SK-N-SH treated with all-trans-retinoic acid at 6 μM for 48 hours (cell line): ENCODE results near the gene MRTFA.

Experiments used
- CSDC2 ChIP-seq: fragments of 250-450 bp; sonication (Bioruptor Pico); IDR thresholded peaks from 2 replicates; pipeline ENCODE4 v1.5.0; 2020; ENCODE audit warnings: mild to moderate bottlenecking, moderate library complexity
- ESRRG ChIP-seq: fragments of 250-450 bp; sonication (Bioruptor Pico); IDR thresholded peaks from 2 replicates; pipeline ENCODE4 v1.6.1; 2021; ENCODE audit warnings: mild to moderate bottlenecking
- GLIS3 ChIP-seq: fragments of 250-450 bp; sonication (Bioruptor Pico); IDR thresholded peaks from 2 replicates; pipeline ENCODE4 v1.5.0; 2020; ENCODE audit warnings: mild to moderate bottlenecking, moderate library complexity
- OSR1 ChIP-seq: fragments of 250-450 bp; sonication (Bioruptor Pico); IDR thresholded peaks from 2 replicates; pipeline ENCODE4 v1.8.0; 2022; ENCODE audit warnings: moderate library complexity, mild to moderate bottlenecking, inconsistent platforms
- PPARA ChIP-seq: fragments of 250-450 bp; sonication (Bioruptor Pico); IDR thresholded peaks from 2 replicates; pipeline ENCODE4 v1.5.0; 2020; ENCODE audit warnings: mild to moderate bottlenecking, borderline replicate concordance
- RARB ChIP-seq: fragments of 250-450 bp; sonication (Bioruptor Pico); IDR thresholded peaks from 2 replicates; pipeline ENCODE4 v1.8.0; 2021; ENCODE audit warnings: mild to moderate bottlenecking, moderate library complexity
- SNAI2 ChIP-seq: fragments of 250-450 bp; sonication (Bioruptor Pico); IDR thresholded peaks from 2 replicates; pipeline ENCODE4 v1.5.0; 2020; ENCODE audit warnings: mild to moderate bottlenecking, moderate library complexity
- ZC3H10 ChIP-seq: fragments of 250-450 bp; sonication (Bioruptor Pico); IDR thresholded peaks from 2 replicates; pipeline ENCODE4 v1.5.1; 2021; ENCODE audit warnings: mild to moderate bottlenecking, moderate library complexity
- ZFP3 ChIP-seq: fragments of 250-450 bp; sonication (Bioruptor Pico); IDR thresholded peaks from 2 replicates; pipeline ENCODE4 v1.5.0; 2020; ENCODE audit warnings: mild to moderate bottlenecking, moderate library complexity
- ZFP30 ChIP-seq: fragments of 450-650 bp; formaldehyde crosslinking; IDR thresholded peaks from 2 replicates; pipeline ENCODE4 v1.5.0; 2022; ENCODE audit warnings: mild to moderate bottlenecking, moderate library complexity
- ZNF8 ChIP-seq: fragments of 450-650 bp; formaldehyde crosslinking; IDR thresholded peaks from 2 replicates; pipeline ENCODE4 v1.5.0; 2020; ENCODE audit warnings: mild to moderate bottlenecking, moderate library complexity
- TF ChIP-seq, protein P1 (sequence below): fragments of 250-450 bp; sonication (Bioruptor Pico); IDR thresholded peaks from 2 replicates; pipeline ENCODE4 v1.5.1; 2020; ENCODE audit warnings: low read depth, mild to moderate bottlenecking, moderate library complexity
- TF ChIP-seq, protein P2 (sequence below): fragments of 250-450 bp; sonication (Bioruptor Pico); IDR thresholded peaks from 2 replicates; pipeline ENCODE4 v1.8.0; 2020; ENCODE audit warnings: mild to moderate bottlenecking, moderate library complexity, borderline replicate concordance

DNA sequence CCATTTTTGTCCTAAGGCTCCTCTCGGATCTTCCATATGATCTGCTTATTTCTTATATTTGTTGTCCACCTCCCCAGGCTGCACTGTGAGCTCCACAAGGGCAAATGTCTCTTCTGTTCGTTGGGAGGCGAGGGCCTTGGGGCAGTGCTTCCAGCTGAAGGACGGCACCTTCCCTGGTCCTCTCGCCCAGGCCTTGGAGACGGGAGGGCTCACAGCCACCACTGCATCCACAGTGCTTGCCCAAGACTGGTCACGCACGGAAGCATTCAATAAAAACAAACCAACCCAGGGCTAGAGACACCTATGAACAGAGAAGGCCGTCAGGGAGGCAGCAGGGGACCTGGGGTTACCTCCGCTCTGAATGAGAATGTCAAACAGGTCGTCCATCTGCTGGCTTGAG lies 219.9 kb downstream of the MRTFA start:
- TF ChIP-seq, protein P1, sequence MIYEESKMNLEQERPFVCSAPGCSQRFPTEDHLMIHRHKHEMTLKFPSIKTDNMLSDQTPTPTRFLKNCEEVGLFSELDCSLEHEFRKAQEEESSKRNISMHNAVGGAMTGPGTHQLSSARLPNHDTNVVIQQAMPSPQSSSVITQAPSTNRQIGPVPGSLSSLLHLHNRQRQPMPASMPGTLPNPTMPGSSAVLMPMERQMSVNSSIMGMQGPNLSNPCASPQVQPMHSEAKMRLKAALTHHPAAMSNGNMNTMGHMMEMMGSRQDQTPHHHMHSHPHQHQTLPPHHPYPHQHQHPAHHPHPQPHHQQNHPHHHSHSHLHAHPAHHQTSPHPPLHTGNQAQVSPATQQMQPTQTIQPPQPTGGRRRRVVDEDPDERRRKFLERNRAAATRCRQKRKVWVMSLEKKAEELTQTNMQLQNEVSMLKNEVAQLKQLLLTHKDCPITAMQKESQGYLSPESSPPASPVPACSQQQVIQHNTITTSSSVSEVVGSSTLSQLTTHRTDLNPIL = no peak
- no peak for TF ChIP-seq SNAI2 (CRISPR knock-in tag)
- TF ChIP-seq ZFP30 (CRISPR knock-in tag) = no peak
- TF ChIP-seq ESRRG = no peak
- no peak for TF ChIP-seq ZNF8 (CRISPR knock-in tag)
- TF ChIP-seq, protein P2, sequence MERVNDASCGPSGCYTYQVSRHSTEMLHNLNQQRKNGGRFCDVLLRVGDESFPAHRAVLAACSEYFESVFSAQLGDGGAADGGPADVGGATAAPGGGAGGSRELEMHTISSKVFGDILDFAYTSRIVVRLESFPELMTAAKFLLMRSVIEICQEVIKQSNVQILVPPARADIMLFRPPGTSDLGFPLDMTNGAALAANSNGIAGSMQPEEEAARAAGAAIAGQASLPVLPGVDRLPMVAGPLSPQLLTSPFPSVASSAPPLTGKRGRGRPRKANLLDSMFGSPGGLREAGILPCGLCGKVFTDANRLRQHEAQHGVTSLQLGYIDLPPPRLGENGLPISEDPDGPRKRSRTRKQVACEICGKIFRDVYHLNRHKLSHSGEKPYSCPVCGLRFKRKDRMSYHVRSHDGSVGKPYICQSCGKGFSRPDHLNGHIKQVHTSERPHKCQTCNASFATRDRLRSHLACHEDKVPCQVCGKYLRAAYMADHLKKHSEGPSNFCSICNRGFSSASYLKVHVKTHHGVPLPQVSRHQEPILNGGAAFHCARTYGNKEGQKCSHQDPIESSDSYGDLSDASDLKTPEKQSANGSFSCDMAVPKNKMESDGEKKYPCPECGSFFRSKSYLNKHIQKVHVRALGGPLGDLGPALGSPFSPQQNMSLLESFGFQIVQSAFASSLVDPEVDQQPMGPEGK (CRISPR knock-in tag) = no peak
- TF ChIP-seq ZC3H10 (CRISPR knock-in tag) = no peak
- no peak for TF ChIP-seq CSDC2 (CRISPR knock-in tag)
- TF ChIP-seq OSR1 (CRISPR knock-in tag) = no peak
- no peak for TF ChIP-seq ZFP3 (CRISPR knock-in tag)
- TF ChIP-seq RARB = no peak
- no peak for TF ChIP-seq PPARA (CRISPR knock-in tag)
- TF ChIP-seq GLIS3 (CRISPR knock-in tag) = no peak
